Tibial nerve (tissue), 3 donors: ENCODE data around the gene PTH.

Experiments used
- CTCF ChIP-seq, 5 experiments: fragments of 200-600 bp in 3 of 5; fragments of 450-650 bp in 2 of 5; sonication (generic) in 3 of 5; IDR thresholded peaks; one replicate each; pipeline ENCODE4 v1.5.1; 2016 to 2019; ENCODE audit warnings: antibody characterized with exemption in 5 of 5, mild to moderate bottlenecking in 3 of 5, moderate library complexity in 2 of 5
- POLR2A ChIP-seq, 2 donors: fragments of 450-650 bp; IDR thresholded peaks; one replicate each; pipeline ENCODE4 v1.6.1; 2017; ENCODE audit warnings: antibody characterized with exemption in 2 of 2, mild to moderate bottlenecking in 2 of 2, moderate library complexity in 2 of 2

DNA sequence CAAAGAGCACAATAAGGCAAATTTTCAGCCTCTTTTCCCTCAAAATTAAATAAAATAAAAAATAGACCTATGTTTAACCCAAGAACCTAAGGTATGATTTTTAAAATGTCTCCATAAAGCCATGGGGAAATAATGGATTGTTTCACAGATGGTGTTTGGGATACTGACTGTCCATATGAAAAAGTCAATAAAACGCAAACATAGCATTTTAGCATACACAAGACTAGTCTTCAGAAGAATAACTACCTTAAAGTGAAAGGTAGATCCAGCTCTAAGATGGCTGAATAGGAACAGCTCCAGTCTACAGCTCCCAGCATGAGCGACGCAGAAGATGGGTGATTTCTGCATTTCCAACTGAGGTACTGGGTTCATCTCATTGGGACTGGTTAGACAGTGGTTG, 16.1 kb downstream of the PTH start:
- TF ChIP-seq CTCF (IDR thresholded peaks at IDR 0.05) (no peak), POLR2A (IDR thresholded peaks at IDR 0.05) (no peak)
